T-cell (primary cell): ENCODE data around the gene CRACR2B. TPM values are rescaled to one million over a fixed set of nuclear protein-coding genes. Genes with fewer than 3 reads are reported as not detected.

ENCODE experiments used
- ATAC-seq, 4 experiments: fragments of 200-7000 bp in 3 of 4; fragments of 150-1000 bp in 1 of 4; cut with Tn5 transposase; replicated peaks in 1 of 4; 1 replicate in 3 of 4; 2 replicates in 1 of 4; pipeline ENCODE4 v1.10.0; 2021; ENCODE audit warnings: moderate library complexity in 3 of 4, mild to moderate bottlenecking in 2 of 4, moderate number of reproducible peaks in 1 of 4
- CTCF ChIA-PET, 2 donors: fragments of 300-600 bp; sonication (Branson Sonifier 250); formaldehyde crosslinking; loops; one replicate each; lab custom pipeline; 2022; ENCODE audit warnings: antibody characterized with exemption in 2 of 2; lab: Charles Lee
- POLR2A ChIA-PET, 2 donors: fragments of 300-600 bp; sonication (Branson Sonifier 250); formaldehyde crosslinking; loops; one replicate each; lab custom pipeline; 2022; ENCODE audit warnings: antibody characterized with exemption in 2 of 2; lab: Charles Lee
- DNase-seq, 35 experiments: peaks; one replicate each; pipeline versions ENCODE4 v3.0.0 to v3.0.0-alpha.2; 2013 to 2023
- H3K27ac ChIP-seq: one replicate; pipeline ENCODE4 v1.5.1; 2013; ENCODE audit warnings: low read length
- H3K27me3 ChIP-seq, 2 experiments: replicated peaks in 1 of 2; 1 replicate in 1 of 2; 2 replicates in 1 of 2; pipeline versions ENCODE4 v1.6.1 to v1.7.0; 2013; ENCODE audit warnings: low read length in 1 of 2, mixed read lengths in 1 of 2; ENCODE audit not compliant: control insufficient read depth in 2 of 2, insufficient read depth in 2 of 2; ENCODE audit errors: extremely low read depth in 1 of 2
- H3K36me3 ChIP-seq, 2 donors: 1 replicate in 1 of 2; 2 replicates in 1 of 2; pipeline versions ENCODE4 v1.6.1 to v1.7.0; 2013; ENCODE audit warnings: low read length in 1 of 2; ENCODE audit not compliant: control insufficient read depth in 2 of 2, insufficient read depth in 1 of 2; ENCODE audit errors: extremely low read depth in 1 of 2
- H3K4me1 ChIP-seq, 2 experiments: 1 replicate in 1 of 2; 2 replicates in 1 of 2; pipeline versions ENCODE4 v1.6.1 to v1.7.0; 2013; ENCODE audit warnings: low read length in 2 of 2, mixed read lengths in 1 of 2; ENCODE audit not compliant: insufficient read depth in 2 of 2, control insufficient read depth in 1 of 2; ENCODE audit errors: extremely low read depth in 1 of 2
- H3K4me3 ChIP-seq, 2 donors: 1 replicate in 1 of 2; 2 replicates in 1 of 2; pipeline versions ENCODE4 v1.5.1 to v1.7.0; 2013; ENCODE audit warnings: mild to moderate bottlenecking in 2 of 2, low read length in 1 of 2, moderate library complexity in 1 of 2; ENCODE audit not compliant: control insufficient read depth in 1 of 2; ENCODE audit errors: extremely low read depth in 1 of 2
- H3K9me3 ChIP-seq: 2 replicates; pipeline ENCODE4 v1.7.0; 2013
- H3K27ac Mint-ChIP-seq, 2 donors: one replicate each; pipeline ENCODE4 v1.8.0; 2020 to 2021; ENCODE audit warnings: mild to moderate bottlenecking in 2 of 2, mixed read lengths in 2 of 2
- H3K27me3 Mint-ChIP-seq, 2 donors: one replicate each; pipeline ENCODE4 v1.8.0; 2021 to 2022; ENCODE audit warnings: mixed read lengths in 2 of 2
- H3K36me3 Mint-ChIP-seq: one replicate; pipeline ENCODE4 v1.8.0; 2021; ENCODE audit warnings: mixed read lengths
- H3K4me1 Mint-ChIP-seq, 3 donors: one replicate each; pipeline ENCODE4 v1.8.0; 2020 to 2022; ENCODE audit warnings: mixed read lengths in 3 of 3, mild to moderate bottlenecking in 1 of 3
- H3K4me3 Mint-ChIP-seq, 3 donors: one replicate each; pipeline ENCODE4 v1.8.0; 2020 to 2022; ENCODE audit warnings: mild to moderate bottlenecking in 3 of 3, mixed read lengths in 3 of 3, moderate library complexity in 3 of 3
- H3K9me3 Mint-ChIP-seq, 3 donors: one replicate each; pipeline ENCODE4 v1.8.0; 2020 to 2022; ENCODE audit warnings: mixed read lengths in 3 of 3
- WGBS: methylation state at CpG from one replicate; pipeline ENCODE4 v1.1.5; 2013; ENCODE audit warnings: missing lambda C conversion rate; ENCODE audit not compliant: insufficient coverage; 5-methylcytosine and 5-hydroxymethylcytosine counted together
- total RNA-seq, 35 experiments: library from RNA in 6 of 35; stranded (reverse) in 6 of 35; fragments of 120-200 nt in 1 of 35; gene quantifications; one replicate each; pipeline versions ENCODE4 v1.2.1 to v1.2.4 and lab custom pipeline; 2013 to 2026

CRACR2B gene
- total RNA-seq, 5 donors from 2014 or later (not counting 1 experiment from before 2014, with no cell fraction given) = 1.4 to 2.9 (median 1.5) TPM

GRCh38 chr11:836700-837099, 9.0 kb downstream of the CRACR2B start:
- Mint-ChIP-seq H3K4me1 (peaks cover 20 to 34% (median 22%) of the 10 kb centered on the region in 3 donors), H3K27ac (no peak overlapping the region), H3K27me3 (peaks cover 0 to 4% of the 10 kb centered on the region in 2 donors), H3K4me3 (no peak overlapping the region), H3K9me3 (no peaks in the 10 kb centered on the region), H3K36me3 (peaks cover 2% of the 10 kb centered on the region)
- peaks cover 0 to 24% of the 10 kb centered on the region in 2 experiments for H3K27me3 ChIP-seq
- no peak for DNase-seq
- 90% methylated on average over 3 of the region's 9 CpGs for WGBS
- H3K27ac ChIP-seq = no peak overlapping the region
- no peak for ATAC-seq
- CTCF ChIA-PET = no interaction called here
- POLR2A ChIA-PET = no interaction called here
- H3K4me1 ChIP-seq = peaks cover 2 to 61% of the 10 kb centered on the region in 2 experiments
- no peaks in the 10 kb centered on the region for H3K9me3 ChIP-seq
- no peak overlapping the region for H3K4me3 ChIP-seq
- H3K36me3 ChIP-seq = peaks cover 5 to 26% of the 10 kb centered on the region in 2 donors

- DNase-seq = no peak
- Mint-ChIP-seq H3K36me3 (peaks cover 2% of the 10 kb centered on the region), H3K27me3 (no peaks in the 10 kb centered on the region), H3K27ac (no peak overlapping the region), H3K9me3 (no peaks in the 10 kb centered on the region), H3K4me1 (peaks cover 14 to 30% (median 20%) of the 10 kb centered on the region in 3 donors), H3K4me3 (no peak overlapping the region)
- peaks cover 5 to 26% of the 10 kb centered on the region in 2 donors for H3K36me3 ChIP-seq
- H3K27me3 ChIP-seq = peaks cover 0 to 17% of the 10 kb centered on the region in 2 experiments
- peaks cover 2 to 57% of the 10 kb centered on the region in 2 experiments for H3K4me1 ChIP-seq
- ChIA-PET POLR2A (no interaction called here), CTCF (interaction anchor here in 1 of 2 donors (0.6 to 0.7 kb wide), 2 partner anchors 23 to 28 kb away, joined by 4 to 10 read pairs; no protein-coding TSS in a partner anchor)
- no peak overlapping the region for H3K4me3 ChIP-seq
- ATAC-seq = no peak
- H3K9me3 ChIP-seq = no peaks in the 10 kb centered on the region
- 96% methylated on average over 8 of the region's 22 CpGs for WGBS
- H3K27ac ChIP-seq = no peak overlapping the region
Observed at GRCh38 chr11:837189-837989, 9.7 kb downstream of the CRACR2B start.

- H3K27ac ChIP-seq = no peak overlapping the region
- Mint-ChIP-seq H3K9me3 (no peaks in the 10 kb centered on the region), H3K4me3 (no peak overlapping the region), H3K36me3 (peaks cover 2% of the 10 kb centered on the region), H3K27me3 (no peaks in the 10 kb centered on the region), H3K4me1 (peaks cover 14 to 30% (median 20%) of the 10 kb centered on the region in 3 donors), H3K27ac (no peak overlapping the region)
- CTCF ChIA-PET = interaction anchor here in 1 of 2 donors (0.6 to 0.7 kb wide), 2 partner anchors 24 to 29 kb away, joined by 4 to 10 read pairs; no protein-coding TSS in a partner anchor
- POLR2A ChIA-PET = no interaction called here
- ATAC-seq = no peak
- H3K9me3 ChIP-seq = no peaks in the 10 kb centered on the region
- WGBS = 84% methylated on average over 8 of the region's 8 CpGs
- peaks cover 2 to 55% of the 10 kb centered on the region in 2 experiments for H3K4me1 ChIP-seq
- H3K27me3 ChIP-seq = peaks cover 0 to 15% of the 10 kb centered on the region in 2 experiments
- DNase-seq = no peak
- no peak overlapping the region for H3K4me3 ChIP-seq
- H3K36me3 ChIP-seq = peaks cover 5 to 26% of the 10 kb centered on the region in 2 donors
Observed at GRCh38 chr11:837990-838307, 10.2 kb downstream of the CRACR2B start.

- Mint-ChIP-seq H3K4me3 (no peak overlapping the region), H3K36me3 (peaks cover 2% of the 10 kb centered on the region), H3K4me1 (peaks cover 14 to 33% (median 23%) of the 10 kb centered on the region in 3 donors), H3K27ac (no peak overlapping the region), H3K9me3 (no peaks in the 10 kb centered on the region), H3K27me3 (no peaks in the 10 kb centered on the region)
- DNase-seq (no peak), ATAC-seq (no peak)
- WGBS = 80% methylated on average over 14 of the region's 17 CpGs
- Histone ChIP-seq H3K27ac (no peak overlapping the region), H3K4me1 (peaks cover 3 to 58% of the 10 kb centered on the region in 2 experiments), H3K27me3 (peaks cover 0 to 19% of the 10 kb centered on the region in 2 experiments), H3K36me3 (peaks cover 5 to 26% of the 10 kb centered on the region in 2 donors), H3K9me3 (no peaks in the 10 kb centered on the region), H3K4me3 (no peak overlapping the region)
- ChIA-PET POLR2A (no interaction called here), CTCF (no interaction called here)
Observed at GRCh38 chr11:838441-839279, 10.9 kb downstream of the CRACR2B start.

GRCh38 chr11:839280-839623, 11.5 kb downstream of the CRACR2B start:
- no peaks in the 10 kb centered on the region for H3K9me3 Mint-ChIP-seq
- Histone ChIP-seq H3K9me3 (no peaks in the 10 kb centered on the region), H3K4me1 (peaks cover 7 to 58% of the 10 kb centered on the region in 2 experiments), H3K27me3 (peaks cover 0 to 20% of the 10 kb centered on the region in 2 experiments), H3K36me3 (peaks cover 5 to 26% of the 10 kb centered on the region in 2 donors), H3K27ac (no peak overlapping the region), H3K4me3 (no peak overlapping the region)
- ChIA-PET CTCF (no interaction called here), POLR2A (no interaction called here)
- peaks cover 14 to 32% (median 22%) of the 10 kb centered on the region in 3 donors for H3K4me1 Mint-ChIP-seq
- H3K27ac Mint-ChIP-seq = no peak overlapping the region
- no peak overlapping the region for H3K4me3 Mint-ChIP-seq
- H3K36me3 Mint-ChIP-seq = peaks cover 2% of the 10 kb centered on the region
- no peak for DNase-seq
- 100% methylated on average over 5 of the region's 5 CpGs for WGBS
- no peak for ATAC-seq
- H3K27me3 Mint-ChIP-seq = no peaks in the 10 kb centered on the region
